ENCODE measurements around the gene APBB2.
"Not testable (repeated sequence)": the region's sequence is repeated elsewhere in the genome, so short reads cannot be mapped to it uniquely, and the experiment has no call there.

APBB2 gene

GRCh38 chr4:41148292-41148691, 66.0 kb downstream of the APBB2 start:
- Histone ChIP-seq H4K20me1 (ENCODE audit: insufficient read depth, low read length) (no peaks in the 10 kb centered on the region), H2AFZ (ENCODE audit: low read length) (no peak overlapping the region), H3K36me3 (ENCODE audit: insufficient read depth, low read length) (no peaks in the 10 kb centered on the region), H3K4me1 (ENCODE audit: insufficient read depth, low read length, severe bottlenecking) (no peaks in the 10 kb centered on the region), H3F3A (ENCODE audit: insufficient read depth, low read length) (no peaks in the 10 kb centered on the region), H3K9ac (ENCODE audit: low read length) (no peak overlapping the region), H3K27ac (ENCODE audit: low read depth, low read length, poor library complexity, severe bottlenecking) (no peak overlapping the region), H3K4me3 (ENCODE audit: low read depth, low read length, poor library complexity, severe bottlenecking) (no peak overlapping the region), H3K9me3 (ENCODE audit: low read length) (no peaks in the 10 kb centered on the region), H3K4me2 (ENCODE audit: low read length) (no peak overlapping the region), H3K27me3 (ENCODE audit: insufficient read depth, low read length) (no peaks in the 10 kb centered on the region), H3K79me2 (ENCODE audit: insufficient read depth, low read length) (no peaks in the 10 kb centered on the region), H3K9me2 (ENCODE audit: low read depth, low read length) (no peaks in the 10 kb centered on the region)
- no peak for TF ChIP-seq EZH2 (IDR thresholded peaks at IDR 0.05; ENCODE audit: borderline replicate concordance, low read length)
- no peak for TF ChIP-seq CTCF (IDR thresholded peaks at IDR 0.05; ENCODE audit: low read length)

GRCh38 chr4:41147570-41147969, 66.8 kb downstream of the APBB2 start:
- not testable (repeated sequence) for H3K79me2 ChIP-seq (ENCODE audit: insufficient read depth, low read length); H3K4me1 ChIP-seq (ENCODE audit: insufficient read depth, low read length, severe bottlenecking); H3F3A ChIP-seq (ENCODE audit: insufficient read depth, low read length); H3K36me3 ChIP-seq (ENCODE audit: insufficient read depth, low read length); H4K20me1 ChIP-seq (ENCODE audit: insufficient read depth, low read length); H3K4me2 ChIP-seq (ENCODE audit: low read length); H3K27me3 ChIP-seq (ENCODE audit: insufficient read depth, low read length); H3K9ac ChIP-seq (ENCODE audit: low read length); H2AFZ ChIP-seq (ENCODE audit: low read length); H3K9me2 ChIP-seq (ENCODE audit: low read depth, low read length); H3K27ac ChIP-seq (ENCODE audit: low read depth, low read length, poor library complexity, severe bottlenecking); H3K9me3 ChIP-seq (ENCODE audit: low read length); H3K4me3 ChIP-seq (ENCODE audit: low read depth, low read length, poor library complexity, severe bottlenecking)

GRCh38 chr4:41146716-41147506, 67.4 kb downstream of the APBB2 start:
- no peaks in the 10 kb centered on the region for H3K27me3 ChIP-seq (ENCODE audit: insufficient read depth, low read length)
- H3K9me2 ChIP-seq (ENCODE audit: low read depth, low read length): no peaks in the 10 kb centered on the region
- H3K4me3 ChIP-seq (ENCODE audit: low read depth, low read length, poor library complexity, severe bottlenecking): no peak overlapping the region
- H3K36me3 ChIP-seq (ENCODE audit: insufficient read depth, low read length): no peaks in the 10 kb centered on the region
- no peaks in the 10 kb centered on the region for H4K20me1 ChIP-seq (ENCODE audit: insufficient read depth, low read length)
- no peaks in the 10 kb centered on the region for H3K9me3 ChIP-seq (ENCODE audit: low read length)
- no peak overlapping the region for H3K27ac ChIP-seq (ENCODE audit: low read depth, low read length, poor library complexity, severe bottlenecking)
- TF ChIP-seq CTCF (IDR thresholded peaks at IDR 0.05; ENCODE audit: low read length) (no peak), EZH2 (IDR thresholded peaks at IDR 0.05; ENCODE audit: borderline replicate concordance, low read length) (no peak)
- no peaks in the 10 kb centered on the region for H3K79me2 ChIP-seq (ENCODE audit: insufficient read depth, low read length)
- no peaks in the 10 kb centered on the region for H3F3A ChIP-seq (ENCODE audit: insufficient read depth, low read length)
- no peaks in the 10 kb centered on the region for H3K4me1 ChIP-seq (ENCODE audit: insufficient read depth, low read length, severe bottlenecking)
- no peak overlapping the region for H3K9ac ChIP-seq (ENCODE audit: low read length)
- no peak overlapping the region for H3K4me2 ChIP-seq (ENCODE audit: low read length)
- H2AFZ ChIP-seq (ENCODE audit: low read length): no peak overlapping the region

DNA sequence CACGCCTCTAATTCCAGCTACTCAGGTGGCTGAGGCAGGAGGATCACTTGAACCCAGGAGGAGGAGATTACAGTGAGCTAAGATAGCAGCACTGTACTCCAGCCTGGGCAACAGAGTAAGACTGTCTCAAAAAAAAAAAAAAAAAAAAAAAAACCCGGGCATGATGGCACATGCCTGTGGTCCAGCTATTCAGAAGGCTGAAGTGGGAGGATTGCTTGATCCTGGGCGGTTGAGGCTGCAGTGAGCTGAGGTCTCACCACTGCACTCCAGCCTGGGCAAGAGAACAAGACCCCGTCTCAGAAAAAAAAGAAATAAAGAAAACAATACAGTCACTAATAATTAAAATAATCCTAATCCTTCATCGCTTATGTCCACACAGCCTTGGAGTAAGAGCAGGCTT, 68.1 kb downstream of the APBB2 start:
- no peak overlapping the region for H3K4me2 ChIP-seq (ENCODE audit: low read length)
- H3K9me3 ChIP-seq (ENCODE audit: low read length): no peaks in the 10 kb centered on the region
- H3K27ac ChIP-seq (ENCODE audit: low read depth, low read length, poor library complexity, severe bottlenecking): no peak overlapping the region

More for the DNA sequence above, 68.1 kb downstream of the APBB2 start:
- Histone ChIP-seq H2AFZ (ENCODE audit: low read length) (no peak overlapping the region), H3K27me3 (ENCODE audit: insufficient read depth, low read length) (no peaks in the 10 kb centered on the region), H3K79me2 (ENCODE audit: insufficient read depth, low read length) (no peaks in the 10 kb centered on the region), H3K4me1 (ENCODE audit: insufficient read depth, low read length, severe bottlenecking) (no peaks in the 10 kb centered on the region), H3F3A (ENCODE audit: insufficient read depth, low read length) (no peaks in the 10 kb centered on the region), H3K9me2 (ENCODE audit: low read depth, low read length) (no peaks in the 10 kb centered on the region), H3K4me3 (ENCODE audit: low read depth, low read length, poor library complexity, severe bottlenecking) (no peak overlapping the region), H4K20me1 (ENCODE audit: insufficient read depth, low read length) (no peaks in the 10 kb centered on the region), H3K9ac (ENCODE audit: low read length) (no peak overlapping the region), H3K36me3 (ENCODE audit: insufficient read depth, low read length) (no peaks in the 10 kb centered on the region)
- no peak for TF ChIP-seq CTCF (IDR thresholded peaks at IDR 0.05; ENCODE audit: low read length)
- no peak for TF ChIP-seq EZH2 (IDR thresholded peaks at IDR 0.05; ENCODE audit: borderline replicate concordance, low read length)

Data from OCI-LY1 (cell line).